Measurements from ENCODE around the gene MRGPRX4.
"Not testable (repeated sequence)": the region's sequence is repeated elsewhere in the genome, so short reads cannot be mapped to it uniquely, and the experiment has no call there.

The MRGPRX4 gene

GRCh38 chr11:18173225-18173866, 709 bp downstream of the MRGPRX4 start:
- no peak for TF ChIP-seq CTCF (IDR thresholded peaks at IDR 0.05; ENCODE audit: insufficient read depth, low read length, poor library complexity, severe bottlenecking)
- Histone ChIP-seq H3K36me3 (ENCODE audit: control insufficient read depth, insufficient read depth, low read length) (no peaks in the 10 kb centered on the region), H3K4me3 (replicated peaks; ENCODE audit: low read depth, low read length) (no peak overlapping the region), H3K27me3 (replicated peaks; ENCODE audit: control insufficient read depth, insufficient read depth, low read length) (no peaks in the 10 kb centered on the region; the same call in 1 of the 2 replicates)
- DNase-seq (ENCODE audit: extremely low read depth, insufficient read length): no peak

- H3K4me3 ChIP-seq (replicated peaks; ENCODE audit: low read depth, low read length): no peak overlapping the region
- no peaks in the 10 kb centered on the region for H3K36me3 ChIP-seq (ENCODE audit: control insufficient read depth, insufficient read depth, low read length)
- TF ChIP-seq CTCF (IDR thresholded peaks at IDR 0.05; ENCODE audit: insufficient read depth, low read length, poor library complexity, severe bottlenecking): no peak
- H3K27me3 ChIP-seq (replicated peaks; ENCODE audit: control insufficient read depth, insufficient read depth, low read length): no peaks in the 10 kb centered on the region
- DNase-seq (ENCODE audit: extremely low read depth, insufficient read length): no peak
Observed at GRCh38 chr11:18188796-18189195, 16.2 kb downstream of the MRGPRX4 start.

- H3K36me3 ChIP-seq (ENCODE audit: control insufficient read depth, insufficient read depth, low read length); DNase-seq (ENCODE audit: extremely low read depth, insufficient read length); H3K27me3 ChIP-seq (replicated peaks; ENCODE audit: control insufficient read depth, insufficient read depth, low read length); H3K4me3 ChIP-seq (replicated peaks; ENCODE audit: low read depth, low read length): not testable (repeated sequence)
Observed at GRCh38 chr11:18189476-18190245, 17.0 kb downstream of the MRGPRX4 start.

GRCh38 chr11:18191376-18191775, 18.7 kb downstream of the MRGPRX4 start:
- no peaks in the 10 kb centered on the region for H3K27me3 ChIP-seq (replicated peaks; ENCODE audit: control insufficient read depth, insufficient read depth, low read length)
- H3K4me3 ChIP-seq (replicated peaks; ENCODE audit: low read depth, low read length): no peak overlapping the region
- no peaks in the 10 kb centered on the region for H3K36me3 ChIP-seq (ENCODE audit: control insufficient read depth, insufficient read depth, low read length)
- DNase-seq (ENCODE audit: extremely low read depth, insufficient read length): no peak
- no peak for TF ChIP-seq CTCF (IDR thresholded peaks at IDR 0.05; ENCODE audit: insufficient read depth, low read length, poor library complexity, severe bottlenecking)

- Histone ChIP-seq H3K36me3 (ENCODE audit: control insufficient read depth, insufficient read depth, low read length) (no peaks in the 10 kb centered on the region), H3K4me3 (replicated peaks; ENCODE audit: low read depth, low read length) (no peak overlapping the region), H3K27me3 (replicated peaks; ENCODE audit: control insufficient read depth, insufficient read depth, low read length) (no peaks in the 10 kb centered on the region)
- DNase-seq (ENCODE audit: extremely low read depth, insufficient read length): no peak
- TF ChIP-seq CTCF (IDR thresholded peaks at IDR 0.05; ENCODE audit: insufficient read depth, low read length, poor library complexity, severe bottlenecking): no peak
Observed at GRCh38 chr11:18193010-18193409, 20.4 kb downstream of the MRGPRX4 start.

GRCh38 chr11:18196532-18196931, 23.9 kb downstream of the MRGPRX4 start:
- Histone ChIP-seq H3K4me3 (replicated peaks; ENCODE audit: low read depth, low read length) (no peak overlapping the region), H3K36me3 (ENCODE audit: control insufficient read depth, insufficient read depth, low read length) (no peaks in the 10 kb centered on the region), H3K27me3 (replicated peaks; ENCODE audit: control insufficient read depth, insufficient read depth, low read length) (no peaks in the 10 kb centered on the region)
- no peak for TF ChIP-seq CTCF (IDR thresholded peaks at IDR 0.05; ENCODE audit: insufficient read depth, low read length, poor library complexity, severe bottlenecking)
- no peak for DNase-seq (ENCODE audit: extremely low read depth, insufficient read length)

- DNase-seq (ENCODE audit: extremely low read depth, insufficient read length); H3K27me3 ChIP-seq (replicated peaks; ENCODE audit: control insufficient read depth, insufficient read depth, low read length); H3K36me3 ChIP-seq (ENCODE audit: control insufficient read depth, insufficient read depth, low read length); H3K4me3 ChIP-seq (replicated peaks; ENCODE audit: low read depth, low read length): not testable (repeated sequence)
Observed at GRCh38 chr11:18197738-18198137, 25.1 kb downstream of the MRGPRX4 start.

Data from GM06990 (cell line).